Transverse colon (tissue), 4 donors: ENCODE measurements around the gene FAF2. TPM values are rescaled to one million over a fixed set of nuclear protein-coding genes. Genes with fewer than 3 reads are reported as not detected.

ENCODE experiments used
- DNase-seq: peaks from one replicate; pipeline ENCODE4 v3.0.0-alpha.2; 2019
- H3K27ac ChIP-seq, 4 donors: fragments of 200-600 bp; sonication (generic); 2 replicates each; pipeline ENCODE4 v1.5.1; 2016 to 2018; ENCODE audit warnings: inconsistent platforms in 4 of 4
- H3K27me3 ChIP-seq: fragments of 200-600 bp; sonication (generic); 2 replicates; pipeline ENCODE4 v1.5.1; 2017; ENCODE audit warnings: inconsistent platforms
- H3K36me3 ChIP-seq, 4 donors: fragments of 200-600 bp; sonication (generic); 2 replicates each; pipeline ENCODE4 v1.5.1; 2017 to 2019; ENCODE audit warnings: inconsistent platforms in 4 of 4
- H3K4me1 ChIP-seq, 4 donors: fragments of 200-600 bp; sonication (generic); 2 replicates each; pipeline ENCODE4 v1.5.1; 2017 to 2020; ENCODE audit warnings: inconsistent platforms in 4 of 4
- H3K4me3 ChIP-seq, 4 donors: fragments of 200-600 bp; sonication (generic); 1 replicate in 1 of 4; 2 replicates in 3 of 4; pipeline versions ENCODE4 v1.5.1 to v1.6.1; 2017 to 2019; ENCODE audit warnings: inconsistent platforms in 4 of 4
- H3K9me3 ChIP-seq, 2 donors: fragments of 200-600 bp; sonication (generic); 2 replicates each; pipeline ENCODE4 v1.5.1; 2017 to 2019; ENCODE audit warnings: inconsistent platforms in 2 of 2
- CTCF ChIP-seq, 5 experiments: fragments of 200-600 bp in 3 of 5; fragments of 450-650 bp in 2 of 5; sonication (generic) in 3 of 5; IDR thresholded peaks; 1 replicate in 2 of 5; 2 replicates in 3 of 5; pipeline ENCODE4 v1.5.1; 2016 to 2017; ENCODE audit warnings: antibody characterized with exemption in 5 of 5, inconsistent platforms in 3 of 5, mild to moderate bottlenecking in 2 of 5, moderate library complexity in 1 of 5
- EP300 ChIP-seq: sonication (generic); formaldehyde crosslinking; IDR thresholded peaks from one replicate; pipeline ENCODE4 v1.6.1; 2017; ENCODE audit warnings: antibody characterized with exemption, low read depth
- POLR2A ChIP-seq: fragments of 450-650 bp; IDR thresholded peaks from one replicate; pipeline ENCODE4 v1.6.1; 2016; ENCODE audit warnings: antibody characterized with exemption, mild to moderate bottlenecking, moderate library complexity
- POLR2AphosphoS5 ChIP-seq, 3 donors: sonication (generic); formaldehyde crosslinking; IDR thresholded peaks; one replicate each; pipeline ENCODE4 v1.6.1; 2016; ENCODE audit warnings: antibody characterized with exemption in 3 of 3
- WGBS, 2 donors: methylation state at CpG; one replicate each; pipeline ENCODE4 v1.1.5; 2018; ENCODE audit warnings: low coverage in 1 of 2; 5-methylcytosine and 5-hydroxymethylcytosine counted together
- in situ Hi-C, 4 donors: fragments of 200-750 bp; cut with MboI; loops; one replicate each; pipeline versions ENCODE4 v1.15.0 to v1.15.1; 2017; ENCODE audit warnings: low sequenced_read_pairs in 3 of 4, low pct_ligation_motif_present in 1 of 4, low pct_unique_long_range_greater_than_20kb in 1 of 4
- intact Hi-C: fragments of 100-400 bp; cut with DNase I; formaldehyde crosslinking; loops from one replicate; pipeline ENCODE4 v1.15.1; 2023; ENCODE audit warnings: low total_unique reads
- total RNA-seq, 4 donors: library from RNA; depleted of rRNA; stranded (reverse); fragments of >200 nt; gene quantifications; one replicate each; pipeline ENCODE4 v1.1.0, GENCODE V29; 2016

FAF2 gene
- total RNA-seq, 4 donors from 2014 or later: 3.8 to 32.4 (median 26.5) TPM

GRCh38 chr5:176538989-176539384 lies 90.8 kb downstream of the FAF2 start:
- DNase-seq: no peak
- intact Hi-C loops (no loop called here), in situ Hi-C loops (loop anchor here in 1 of 4 donors (5.0 kb wide), 1 partner anchor 92 kb away; the partner anchor contains the start of gene FAF2)
- Histone ChIP-seq H3K9me3 (no peaks in the 10 kb centered on the region), H3K27ac (peak overlapping the region; percentile 89 to 99 (median 98)), H3K4me1 (peaks cover 21 to 45% (median 41%) of the 10 kb centered on the region in 4 donors), H3K27me3 (no peaks in the 10 kb centered on the region), H3K4me3 (no peak overlapping the region), H3K36me3 (no peaks in the 10 kb centered on the region)
- TF ChIP-seq POLR2AphosphoS5 (IDR thresholded peaks at IDR 0.05) (no peak), CTCF (IDR thresholded peaks at IDR 0.05) (no peak), EP300 (no peak), POLR2A (no peak)
- WGBS, 2 donors: 53 to 79% methylated on average over 4 to 5 of the region's 5 CpGs

- intact Hi-C loops: no loop called here
- H3K36me3 ChIP-seq: no peaks in the 10 kb centered on the region
- in situ Hi-C loops: no loop called here
- DNase-seq: no peak
- no peaks in the 10 kb centered on the region for H3K9me3 ChIP-seq
- peak overlapping the region in 2 of 4 donors; percentile 97 for H3K27ac ChIP-seq
- no peaks in the 10 kb centered on the region for H3K27me3 ChIP-seq
- no peak overlapping the region for H3K4me3 ChIP-seq
- WGBS, 2 donors: 90 to 92% methylated on average over 2 to 8 of the region's 8 CpGs
- H3K4me1 ChIP-seq: peaks cover 8 to 42% (median 35%) of the 10 kb centered on the region in 4 donors
- TF ChIP-seq EP300: no peak
- no peak for TF ChIP-seq POLR2A
- TF ChIP-seq CTCF (IDR thresholded peaks at IDR 0.05): no peak
- no peak for TF ChIP-seq POLR2AphosphoS5 (IDR thresholded peaks at IDR 0.05)
These were observed 92.3 kb downstream of the FAF2 start for GRCh38 chr5:176540476-176540899.

GRCh38 chr5:176540956-176541337 lies 92.8 kb downstream of the FAF2 start:
- H3K36me3 ChIP-seq: no peaks in the 10 kb centered on the region
- intact Hi-C loops: no loop called here
- WGBS, 2 donors: 80% methylated on average over 8 of the region's 8 CpGs; no CpG with 5 or more reads in 1 of the 2 donors
- peaks cover 8 to 40% (median 33%) of the 10 kb centered on the region in 4 donors for H3K4me1 ChIP-seq
- no peaks in the 10 kb centered on the region for H3K9me3 ChIP-seq
- H3K27ac ChIP-seq: peak overlapping the region; percentile 96 to 97 (median 97)
- H3K4me3 ChIP-seq: no peak overlapping the region
- in situ Hi-C loops: no loop called here
- no peak for DNase-seq
- TF ChIP-seq POLR2AphosphoS5 (IDR thresholded peaks at IDR 0.05) (no peak), EP300 (no peak), POLR2A (no peak)
- H3K27me3 ChIP-seq: no peaks in the 10 kb centered on the region

- Histone ChIP-seq H3K36me3 (no peaks in the 10 kb centered on the region), H3K27me3 (no peaks in the 10 kb centered on the region), H3K4me1 (peaks cover 8 to 41% (median 37%) of the 10 kb centered on the region in 4 donors), H3K4me3 (peak overlapping the region in 2 of 4 donors; percentile 82 to 91), H3K27ac (peak overlapping the region; percentile 96 to 97 (median 97)), H3K9me3 (no peaks in the 10 kb centered on the region)
- in situ Hi-C loops (no loop called here), intact Hi-C loops (no loop called here)
- TF ChIP-seq POLR2AphosphoS5 (IDR thresholded peaks at IDR 0.05) (peak in 2 of 3 donors; percentile 71 to 77), CTCF (IDR thresholded peaks at IDR 0.05) (no peak), POLR2A (peak; percentile 73), EP300 (no peak)
- 38% methylated on average over 12 of the region's 12 CpGs; no CpG with 5 or more reads in 1 of the 2 donors for WGBS, 2 donors
- DNase-seq: peak; percentile 86
These were observed 93.4 kb downstream of the FAF2 start for GRCh38 chr5:176541338-176542134.
